Natural killer cell treated with Interleukin-12 subunit alpha and Interleukin-12 subunit beta and Interleukin-15 and Interleukin-18, amount 100 ng/mL, for 72 hours (primary cell): ENCODE data around the gene SLC1A5. TPM values are rescaled to one million over a fixed set of nuclear protein-coding genes. Genes with fewer than 3 reads are reported as not detected.
"Not testable (repeated sequence)": the region's sequence is repeated elsewhere in the genome, so short reads cannot be mapped to it uniquely, and the experiment has no call there.

Experiments used
- ATAC-seq, 2 donors: fragments of 150-1000 bp; cut with Tn5 transposase in 1 of 2; sonication (Bioruptor Pico), chemical (Tn5 transposase) in 1 of 2; 2 replicates each; pipeline ENCODE4 v1.10.0; 2021
- DNase-seq: peaks from one replicate; pipeline ENCODE4 v3.0.0; 2022; ENCODE audit warnings: low spot score
- H3K27ac Mint-ChIP-seq, 2 donors: 1 replicate in 1 of 2; 2 replicates in 1 of 2; pipeline ENCODE4 v1.8.0; 2022; ENCODE audit warnings: mixed read lengths in 2 of 2, mild to moderate bottlenecking in 1 of 2, moderate library complexity in 1 of 2
- H3K27me3 Mint-ChIP-seq, 2 donors: 1 replicate in 1 of 2; 2 replicates in 1 of 2; pipeline ENCODE4 v1.8.0; 2022; ENCODE audit warnings: mixed read lengths in 2 of 2
- H3K36me3 Mint-ChIP-seq: one replicate; pipeline ENCODE4 v1.8.0; 2022; ENCODE audit warnings: mixed read lengths
- H3K4me1 Mint-ChIP-seq, 2 donors: 1 replicate in 1 of 2; 2 replicates in 1 of 2; pipeline ENCODE4 v1.8.0; 2022; ENCODE audit warnings: low read depth in 2 of 2, mixed read lengths in 2 of 2, mild to moderate bottlenecking in 1 of 2
- H3K4me3 Mint-ChIP-seq: one replicate; pipeline ENCODE4 v1.8.0; 2022; ENCODE audit warnings: mixed read lengths
- H3K9me3 Mint-ChIP-seq: 2 replicates; pipeline ENCODE4 v1.8.0; 2022; ENCODE audit warnings: mixed read lengths
- total RNA-seq, 2 donors: library from RNA; stranded (reverse); gene quantifications; one replicate each; pipeline ENCODE4 v1.2.3, GENCODE V29; 2022

Gene SLC1A5
- total RNA-seq, 2 donors from 2014 or later = 215 to 269 TPM

DNA sequence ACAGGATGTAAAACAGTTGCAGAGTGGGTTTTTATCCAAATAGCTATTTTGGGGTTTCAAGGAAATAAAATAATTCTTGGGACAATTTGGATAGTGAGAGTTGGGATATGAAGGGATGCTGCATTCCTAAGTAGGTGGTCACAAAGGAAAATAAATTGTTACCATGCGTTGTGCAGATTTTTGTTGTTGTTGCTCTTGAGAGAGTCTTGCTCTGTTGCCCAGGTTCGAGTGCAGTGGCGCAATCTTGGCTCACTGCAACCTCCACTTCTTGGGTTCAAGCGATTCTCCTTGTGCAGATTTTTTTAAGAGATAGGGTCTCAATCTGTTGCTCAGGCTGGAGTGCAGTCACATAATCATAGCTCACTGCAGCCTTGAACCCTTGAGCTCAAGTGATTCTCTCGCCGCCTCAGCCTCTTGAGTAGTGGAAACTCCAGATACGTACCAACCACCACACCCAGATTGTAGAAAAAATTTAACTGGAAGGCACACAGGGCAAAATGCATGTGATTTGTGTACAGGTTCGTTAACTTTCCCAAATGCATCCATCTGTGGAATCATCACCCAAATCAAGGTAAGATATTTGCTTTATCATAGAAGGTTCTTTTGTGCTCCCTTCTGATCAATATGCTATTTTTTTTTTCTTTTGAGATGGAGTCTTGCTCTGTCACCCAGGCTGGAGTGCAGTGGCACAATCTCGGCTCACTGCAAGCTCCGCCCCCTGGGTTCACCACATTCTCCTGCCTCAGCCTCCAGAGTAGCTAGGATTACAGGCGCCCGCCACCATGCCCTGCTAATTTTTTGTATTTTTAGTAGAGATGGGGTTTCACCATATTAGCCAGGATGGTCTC, 16.0 kb downstream of the SLC1A5 start:
- peaks cover 8% of the 10 kb centered on the region for H3K36me3 Mint-ChIP-seq
- ATAC-seq (no peak), DNase-seq (no peak)
- H3K27ac Mint-ChIP-seq = no peak overlapping the region
- no peaks in the 10 kb centered on the region for H3K9me3 Mint-ChIP-seq
- H3K27me3 Mint-ChIP-seq = no peaks in the 10 kb centered on the region
- no peak overlapping the region for H3K4me3 Mint-ChIP-seq
- peaks cover 7 to 14% of the 10 kb centered on the region in 2 donors for H3K4me1 Mint-ChIP-seq

DNA sequence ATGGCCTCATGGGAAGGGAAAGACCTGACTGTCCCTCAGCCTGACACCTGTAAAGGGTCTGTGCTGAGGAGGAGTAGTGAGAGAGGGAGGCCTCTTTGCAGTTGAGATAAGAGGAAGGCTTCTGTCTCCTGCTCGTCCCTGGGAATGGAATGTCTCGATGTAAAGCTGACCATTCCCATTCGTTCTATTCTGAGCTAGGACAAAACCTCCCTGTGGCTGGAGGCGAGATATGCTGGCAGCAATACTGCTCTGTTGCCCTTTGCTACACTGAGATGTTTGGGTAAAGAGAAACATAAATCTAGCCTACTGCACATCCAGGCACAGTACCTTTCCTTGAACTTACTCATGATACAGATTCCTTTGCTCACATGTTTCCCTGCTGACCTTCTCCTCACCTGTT, 19.6 kb downstream of the SLC1A5 start:
- not testable (repeated sequence) for H3K4me3 Mint-ChIP-seq, H3K9me3 Mint-ChIP-seq, H3K27ac Mint-ChIP-seq, H3K36me3 Mint-ChIP-seq, H3K4me1 Mint-ChIP-seq, ATAC-seq, DNase-seq, H3K27me3 Mint-ChIP-seq

DNA sequence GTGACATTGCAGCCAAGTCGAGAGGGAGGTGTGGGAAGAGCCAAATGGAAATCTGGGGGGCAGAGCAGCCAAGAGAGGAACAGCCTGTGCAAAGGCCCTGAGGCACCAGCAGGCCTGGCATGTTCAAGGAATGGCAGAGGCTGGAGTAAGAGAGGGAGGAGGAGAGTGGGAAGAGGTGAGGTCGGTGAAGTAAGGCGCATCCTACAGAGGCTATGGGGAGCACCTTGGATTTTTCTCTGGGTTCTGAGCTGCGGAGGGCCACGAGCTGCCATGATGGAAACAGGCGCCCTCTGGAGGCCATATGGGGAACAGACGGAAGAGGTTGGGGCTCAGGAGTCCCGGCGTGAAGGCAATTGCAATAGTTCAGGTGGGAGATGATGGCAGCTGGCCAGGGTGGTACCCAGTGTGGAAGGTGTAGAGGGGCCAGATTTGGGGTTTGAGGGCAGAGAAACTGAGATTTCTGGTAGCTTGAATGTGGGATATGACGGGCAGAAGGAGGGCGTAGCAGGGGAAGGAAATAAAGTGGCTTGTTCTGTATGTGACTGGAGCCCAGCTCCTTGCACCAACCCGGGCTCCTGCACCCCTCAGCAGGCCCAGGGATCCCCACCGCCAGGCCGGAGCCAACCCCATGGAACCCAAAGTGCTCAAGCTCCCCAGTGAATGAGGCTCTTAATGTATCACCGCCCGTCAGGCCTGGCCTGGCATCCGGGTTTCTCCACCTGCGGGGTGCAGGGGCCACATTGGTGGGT, 21.7 kb downstream of the SLC1A5 start:
- no peak for DNase-seq
- Mint-ChIP-seq H3K36me3 (no peaks in the 10 kb centered on the region), H3K27ac (no peak overlapping the region)

DNA sequence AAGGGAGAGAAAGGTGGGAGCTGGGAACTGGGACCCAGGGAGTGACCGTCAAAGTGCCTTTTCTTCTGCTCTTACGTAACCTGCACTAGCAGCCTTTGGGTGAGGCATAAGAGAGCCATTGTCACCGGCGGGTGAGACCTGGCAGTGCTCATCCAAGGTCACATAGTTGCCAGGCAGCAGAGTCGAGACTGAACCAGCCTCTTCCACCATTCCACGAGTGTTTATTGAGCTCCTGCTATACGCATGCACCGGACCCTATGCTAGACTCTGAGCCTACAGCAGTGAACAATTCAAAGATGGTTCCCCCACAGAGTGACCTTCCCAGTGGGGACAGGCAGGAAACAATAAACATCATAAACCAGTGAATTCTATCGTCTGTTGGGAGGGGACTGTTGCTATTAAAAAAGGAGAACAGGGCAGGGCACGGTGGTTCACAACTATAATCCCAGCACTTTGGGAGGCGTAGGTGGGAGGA, 23.5 kb downstream of the SLC1A5 start:
- Mint-ChIP-seq H3K27me3 (no peaks in the 10 kb centered on the region), H3K4me3 (no peak overlapping the region), H3K4me1 (peaks cover 4 to 6% of the 10 kb centered on the region in 2 donors), H3K36me3 (no peaks in the 10 kb centered on the region), H3K27ac (no peak overlapping the region), H3K9me3 (no peaks in the 10 kb centered on the region)
- DNase-seq (no peak), ATAC-seq (no peak)

More for the DNA sequence above, 21.7 kb downstream of the SLC1A5 start:
- H3K4me3 Mint-ChIP-seq = no peak overlapping the region
- H3K9me3 Mint-ChIP-seq = no peaks in the 10 kb centered on the region
- H3K27me3 Mint-ChIP-seq = no peaks in the 10 kb centered on the region
- peak; percentile 79 to 81 for ATAC-seq
- H3K4me1 Mint-ChIP-seq = peaks cover 4 to 6% of the 10 kb centered on the region in 2 donors

DNA sequence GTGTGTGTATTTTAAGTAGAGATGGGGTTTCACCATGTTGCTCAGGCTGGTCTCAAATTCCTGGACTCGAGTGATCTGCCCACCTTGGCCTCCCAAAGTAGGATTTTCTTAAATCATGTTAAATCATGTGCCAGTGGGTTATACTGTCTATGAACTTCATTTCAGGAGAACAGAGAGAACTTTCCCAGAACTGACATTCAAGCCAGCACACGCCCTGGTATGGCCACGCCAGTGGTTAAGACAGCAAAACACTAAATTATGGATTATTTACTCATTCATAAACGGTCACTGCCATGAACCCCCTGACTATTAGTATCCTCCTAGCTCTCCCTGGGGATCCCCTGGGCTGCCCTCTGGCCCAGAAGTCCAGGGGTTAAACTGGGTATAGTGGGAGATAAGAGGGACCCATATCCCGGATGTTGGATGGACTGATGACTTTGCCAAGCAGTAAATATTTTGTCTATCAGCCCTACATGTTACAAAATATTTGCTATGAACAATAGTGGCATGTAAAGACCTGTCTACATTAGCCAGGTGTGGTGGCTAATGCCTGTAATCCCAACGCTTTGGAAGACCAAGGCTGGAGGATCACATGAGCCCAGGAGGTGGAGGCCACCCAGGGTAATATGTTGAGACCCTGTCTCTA, 26.0 kb downstream of the SLC1A5 start:
- H3K9me3 Mint-ChIP-seq = no peaks in the 10 kb centered on the region
- no peak for ATAC-seq

DNA sequence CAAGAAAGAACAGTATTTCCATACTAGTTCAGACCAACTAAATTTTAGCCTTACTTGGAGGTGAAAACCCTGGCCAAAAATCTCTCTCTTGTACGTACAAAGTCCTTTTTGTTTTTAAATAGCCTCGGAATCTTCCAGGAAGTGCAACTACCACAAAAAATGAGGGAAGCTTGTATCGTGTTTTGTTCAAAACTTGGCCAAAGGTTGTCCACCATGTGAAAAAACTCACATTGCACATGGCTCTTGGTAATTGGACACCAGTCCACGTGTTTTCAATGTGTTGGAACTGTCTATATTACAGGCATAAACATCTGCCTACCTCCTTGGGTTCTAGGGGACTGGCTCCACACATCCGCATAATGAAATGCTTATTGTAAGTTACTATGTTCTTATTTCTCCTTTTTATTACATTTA, 27.0 kb downstream of the SLC1A5 start:
- DNase-seq = no peak
- H3K9me3 Mint-ChIP-seq = no peaks in the 10 kb centered on the region
- H3K27me3 Mint-ChIP-seq = no peaks in the 10 kb centered on the region
- no peak for ATAC-seq
- H3K36me3 Mint-ChIP-seq = no peaks in the 10 kb centered on the region
- H3K4me3 Mint-ChIP-seq = no peak overlapping the region
- peaks cover under 1 to 8% of the 10 kb centered on the region in 2 donors for H3K4me1 Mint-ChIP-seq
- H3K27ac Mint-ChIP-seq = no peak overlapping the region

More for the DNA sequence above, 26.0 kb downstream of the SLC1A5 start:
- no peak for DNase-seq
- H3K27me3 Mint-ChIP-seq = no peaks in the 10 kb centered on the region
- no peak overlapping the region for H3K4me3 Mint-ChIP-seq
- H3K36me3 Mint-ChIP-seq = no peaks in the 10 kb centered on the region
- H3K4me1 Mint-ChIP-seq = peaks cover 6 to 7% of the 10 kb centered on the region in 2 donors
- no peak overlapping the region for H3K27ac Mint-ChIP-seq

DNA sequence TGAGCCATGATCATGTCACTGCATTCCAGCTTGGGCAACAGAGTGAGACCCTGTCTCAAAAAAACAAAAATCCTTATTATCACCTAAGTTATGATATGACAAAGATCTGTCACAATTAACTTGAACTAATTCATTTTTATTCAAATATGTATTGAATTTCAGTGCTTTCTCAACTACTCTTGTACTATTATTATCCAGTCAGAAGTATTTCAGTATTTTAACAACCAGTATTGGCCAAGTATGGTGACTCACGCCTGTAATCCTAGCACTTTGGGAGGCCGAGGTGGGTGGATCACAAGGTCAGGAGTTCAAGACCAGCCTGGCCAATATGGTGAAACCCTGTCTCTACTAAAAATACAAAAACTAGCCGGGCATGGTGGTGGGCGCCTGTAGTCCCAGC, 27.5 kb downstream of the SLC1A5 start:
- H3K27ac Mint-ChIP-seq, H3K9me3 Mint-ChIP-seq, ATAC-seq: not testable (repeated sequence)

DNA sequence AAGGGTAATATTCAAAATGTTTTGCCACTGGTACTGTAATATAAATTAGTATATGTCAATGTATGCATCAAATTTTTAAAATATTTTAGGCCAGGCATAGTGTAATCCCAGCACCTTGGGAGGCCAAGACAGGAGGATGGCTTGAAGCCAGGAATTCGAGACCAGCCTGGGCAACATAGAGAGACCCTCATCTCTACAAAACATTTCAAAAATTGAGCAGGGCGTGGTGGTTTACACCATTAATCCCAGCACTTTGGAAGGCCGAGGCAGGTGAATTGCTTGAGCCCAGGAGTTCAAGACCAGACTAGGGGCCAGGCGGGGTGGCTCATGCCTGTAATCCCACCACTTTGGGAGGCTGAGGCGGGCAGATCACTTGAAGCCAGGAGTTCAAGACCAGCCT, 28.0 kb downstream of the SLC1A5 start:
- Mint-ChIP-seq H3K27ac (no peak overlapping the region), H3K4me1 (peaks cover 0 to 10% of the 10 kb centered on the region in 2 donors), H3K4me3 (no peak overlapping the region), H3K36me3 (no peaks in the 10 kb centered on the region), H3K27me3 (no peaks in the 10 kb centered on the region), H3K9me3 (no peaks in the 10 kb centered on the region)
- ATAC-seq (no peak), DNase-seq (peak; percentile 8)

More for the DNA sequence above, 27.5 kb downstream of the SLC1A5 start:
- H3K4me3 Mint-ChIP-seq, DNase-seq, H3K27me3 Mint-ChIP-seq, H3K36me3 Mint-ChIP-seq: not testable (repeated sequence)
- peaks cover 0 to 10% of the 10 kb centered on the region in 2 donors for H3K4me1 Mint-ChIP-seq

DNA sequence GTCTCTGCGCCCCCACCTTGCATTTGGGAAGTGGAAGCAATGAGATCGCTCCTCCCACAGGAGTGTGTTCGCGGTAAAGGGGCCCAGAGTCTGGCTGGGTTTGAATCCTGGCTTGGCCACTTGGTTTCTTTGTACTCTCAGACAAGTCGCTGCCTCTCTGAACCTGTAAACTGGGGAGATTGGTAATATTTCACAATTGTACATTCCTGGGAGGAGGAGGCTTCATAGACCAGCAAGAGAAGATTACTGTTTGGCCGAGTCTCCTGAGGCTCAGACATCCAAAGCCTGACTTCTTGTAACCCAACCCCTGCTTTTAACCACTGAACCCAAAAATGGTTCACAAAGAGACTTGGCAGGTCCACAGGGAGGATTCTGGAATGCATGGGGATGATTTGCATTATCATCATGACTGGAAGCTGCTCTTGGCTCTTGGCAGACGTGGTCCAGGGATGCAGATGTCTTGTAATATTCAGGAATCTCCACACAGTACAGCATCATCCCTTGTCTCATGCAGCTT, 28.5 kb downstream of the SLC1A5 start:
- no peak for ATAC-seq
- Mint-ChIP-seq H3K4me1 (peaks cover 0 to 10% of the 10 kb centered on the region in 2 donors), H3K9me3 (no peaks in the 10 kb centered on the region), H3K27me3 (no peaks in the 10 kb centered on the region), H3K4me3 (no peak overlapping the region), H3K36me3 (no peaks in the 10 kb centered on the region), H3K27ac (no peak overlapping the region)
- peak; percentile 16 for DNase-seq

DNA sequence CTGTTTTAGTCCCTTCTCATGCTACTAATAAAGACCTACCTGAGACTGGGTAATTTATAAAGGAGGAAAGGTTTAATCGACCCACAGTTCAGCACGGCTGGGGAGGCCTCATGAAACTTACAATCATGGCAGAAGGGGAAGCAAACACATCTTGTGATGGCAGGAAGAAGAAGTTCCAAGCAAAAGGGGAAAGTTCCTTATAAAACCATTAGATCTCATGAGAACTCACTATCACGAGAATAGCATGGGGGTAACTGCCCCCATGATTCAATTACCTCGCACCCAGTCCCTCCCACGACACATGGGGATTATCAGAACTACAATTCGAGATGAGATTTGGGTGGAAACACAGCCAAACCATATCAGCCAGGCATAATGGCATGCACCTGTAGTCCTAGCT, 29.2 kb downstream of the SLC1A5 start:
- H3K9me3 Mint-ChIP-seq = no peaks in the 10 kb centered on the region

DNA sequence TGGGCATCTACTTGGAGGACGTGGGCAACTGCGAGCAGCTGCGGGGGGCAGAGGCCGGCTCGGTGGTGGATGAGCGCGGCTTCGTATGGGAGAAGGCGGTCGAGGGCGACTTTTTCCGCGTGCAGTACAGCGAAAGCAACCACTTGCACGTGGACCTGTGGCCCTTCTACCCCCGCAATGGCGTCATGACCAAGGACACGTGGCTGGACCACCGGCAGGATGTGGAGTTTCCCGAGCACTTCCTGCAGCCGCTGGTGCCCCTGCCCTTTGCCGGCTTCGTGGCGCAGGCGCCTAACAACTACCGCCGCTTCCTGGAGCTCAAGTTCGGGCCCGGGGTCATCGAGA, 31.9 kb downstream of the SLC1A5 start:
- DNase-seq = peak; percentile 68

More for the DNA sequence above, 29.2 kb downstream of the SLC1A5 start:
- Mint-ChIP-seq H3K36me3 (no peaks in the 10 kb centered on the region), H3K27me3 (no peaks in the 10 kb centered on the region), H3K4me1 (peaks cover 0 to 10% of the 10 kb centered on the region in 2 donors), H3K4me3 (no peak overlapping the region), H3K27ac (no peak overlapping the region)
- DNase-seq (peak; percentile 5), ATAC-seq (no peak)

DNA sequence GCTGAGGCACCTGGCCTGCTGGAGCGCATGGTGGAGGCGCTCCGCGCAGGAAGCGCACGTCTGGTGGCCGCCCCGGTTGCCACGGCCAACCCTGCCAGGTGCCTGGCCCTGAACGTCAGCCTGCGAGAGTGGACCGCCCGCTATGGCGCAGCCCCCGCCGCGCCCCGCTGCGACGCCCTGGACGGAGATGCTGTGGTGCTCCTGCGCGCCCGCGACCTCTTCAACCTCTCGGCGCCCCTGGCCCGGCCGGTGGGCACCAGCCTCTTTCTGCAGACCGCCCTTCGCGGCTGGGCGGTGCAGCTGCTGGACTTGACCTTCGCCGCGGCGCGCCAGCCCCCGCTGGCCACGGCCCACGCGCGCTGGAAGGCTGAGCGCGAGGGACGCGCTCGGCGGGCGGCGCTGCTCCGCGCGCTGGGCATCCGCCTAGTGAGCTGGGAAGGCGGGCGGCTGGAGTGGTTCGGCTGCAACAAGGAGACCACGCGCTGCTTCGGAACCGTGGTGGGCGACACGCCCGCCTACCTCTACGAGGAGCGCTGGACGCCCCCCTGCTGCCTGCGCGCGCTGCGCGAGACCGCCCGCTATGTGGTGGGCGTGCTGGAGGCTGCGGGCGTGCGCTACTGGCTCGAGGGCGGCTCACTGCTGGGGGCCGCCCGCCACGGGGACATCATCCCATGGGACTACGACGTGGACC, 32.4 kb downstream of the SLC1A5 start:
- Mint-ChIP-seq H3K9me3 (no peaks in the 10 kb centered on the region), H3K27ac (no peak overlapping the region), H3K36me3 (no peaks in the 10 kb centered on the region), H3K4me1 (peaks cover 0 to 10% of the 10 kb centered on the region in 2 donors), H3K27me3 (no peaks in the 10 kb centered on the region), H3K4me3 (no peak overlapping the region)
- ATAC-seq (no peak), DNase-seq (peak; percentile 62)

More for the DNA sequence above, 31.9 kb downstream of the SLC1A5 start:
- peak in 1 of 2 donors; percentile 54 for ATAC-seq
- Mint-ChIP-seq H3K27ac (peak overlapping the region in 1 of 2 donors; percentile 45), H3K4me1 (peaks cover 0 to 10% of the 10 kb centered on the region in 2 donors), H3K4me3 (no peak overlapping the region), H3K9me3 (no peaks in the 10 kb centered on the region), H3K36me3 (no peaks in the 10 kb centered on the region), H3K27me3 (no peaks in the 10 kb centered on the region)
